LHCN-M2 (cell line): ENCODE measurements around the gene S100A1. TPM values are rescaled to one million over a fixed set of nuclear protein-coding genes. Genes with fewer than 3 reads are reported as not detected.

Source experiments
- DNase-seq: peaks from one replicate; pipeline ENCODE4 v3.0.0-alpha.2; 2012; ENCODE audit warnings: low read depth
- total RNA-seq: library from RNA; depleted of rRNA; stranded (reverse); fragments of >200 nt; gene quantifications from 2 replicates; pipeline ENCODE4 v1.2.3, GENCODE V29; 2014; rRNA removed

S100A1 gene
- total RNA-seq, 1 experiment from 2014 or later: 0.86 TPM

DNA sequence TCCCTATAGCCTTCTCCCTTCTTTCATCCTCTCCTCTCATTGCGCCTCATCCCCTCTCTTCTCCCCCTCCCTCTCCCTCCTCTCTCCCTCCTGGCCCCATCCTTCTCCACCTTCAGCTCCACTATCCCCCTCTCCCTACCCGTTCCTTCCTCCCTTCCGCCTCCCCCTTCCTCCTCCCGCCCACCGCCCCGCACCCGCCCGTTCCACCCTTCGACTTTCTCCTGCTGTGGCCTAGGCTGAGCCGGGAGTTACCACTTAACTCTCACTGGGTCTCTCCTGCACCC is 51.8 kb downstream of the S100A1 start:
- DNase-seq: no peak

Other genes with a start within 250 kb of the S100A1 start
- not detected in 2 replicates for gene S100A8, start 237.4 kb upstream of the S100A1 start, total RNA-seq
- not detected in 2 replicates for gene S100A7A, start 211.9 kb upstream of the S100A1 start, total RNA-seq
- gene S100A7, start 167.8 kb upstream of the S100A1 start, total RNA-seq: not detected in 2 replicates
- gene S100A6, start 92.4 kb upstream of the S100A1 start, total RNA-seq: 982 and 1,031 TPM in 2 replicates
- gene S100A5, start 87.5 kb upstream of the S100A1 start, total RNA-seq: 1.3 TPM in 1 of 2 replicates, not detected in the other
- gene S100A4, start 82.6 kb upstream of the S100A1 start, total RNA-seq: 837 and 894 TPM in 2 replicates
- gene S100A3, start 79.2 kb upstream of the S100A1 start, total RNA-seq: 37.5 and 55.5 TPM in 2 replicates
- gene S100A2, start 62.6 kb upstream of the S100A1 start, total RNA-seq: 23.3 and 24.8 TPM in 2 replicates
- 655 and 705 TPM in 2 replicates for gene S100A16, start 15.3 kb upstream of the S100A1 start, total RNA-seq
- not detected in 2 replicates for gene S100A14, start 12.1 kb upstream of the S100A1 start, total RNA-seq
- gene S100A13, start 929 bp upstream of the S100A1 start, total RNA-seq: 177 and 277 TPM in 2 replicates
- 32.5 and 44.5 TPM in 2 replicates for gene CHTOP, start 5.6 kb downstream of the S100A1 start, total RNA-seq
- 65.8 and 73.7 TPM in 2 replicates for gene SNAPIN, start 30.3 kb downstream of the S100A1 start, total RNA-seq
- 295 and 319 TPM in 2 replicates for gene ILF2, start 42.6 kb downstream of the S100A1 start, total RNA-seq
- gene NPR1, start 50.3 kb downstream of the S100A1 start, total RNA-seq: not detected in 2 replicates
- 30.2 and 34.7 TPM in 2 replicates for gene INTS3, start 99.6 kb downstream of the S100A1 start, total RNA-seq
- 0.38 and 0.98 TPM in 2 replicates for gene SLC27A3, start 147.0 kb downstream of the S100A1 start, total RNA-seq